Hepatocyte (in vitro differentiated cells): ENCODE results near the gene BACH1. TPM values are rescaled to one million over a fixed set of nuclear protein-coding genes. Genes with fewer than 3 reads are reported as not detected.
A peak's percentile ranks its signal among the peaks of the same experiment; 100 is the strongest.

Experiments
- DNase-seq: peaks from one replicate; pipeline ENCODE4 v3.0.0-alpha.2; 2016; ENCODE audit warnings: low spot score
- H2AFZ ChIP-seq: fragments of 200-600 bp; sonication (generic); 2 replicates; pipeline ENCODE4 v1.6.0; 2016; ENCODE audit warnings: antibody characterized with exemption, mild to moderate bottlenecking
- H3K27ac ChIP-seq: fragments of 200-600 bp; sonication (generic); 2 replicates; pipeline ENCODE4 v1.5.1; 2016; ENCODE audit warnings: mild to moderate bottlenecking
- H3K27me3 ChIP-seq: fragments of 200-600 bp; sonication (generic); 2 replicates; pipeline ENCODE4 v1.6.1; 2016
- H3K36me3 ChIP-seq: fragments of 200-600 bp; sonication (generic); replicated peaks from 2 replicates; pipeline ENCODE4 v1.5.1; 2016; ENCODE audit warnings: low read depth; ENCODE audit not compliant: insufficient read depth
- H3K4me1 ChIP-seq: fragments of 200-600 bp; sonication (generic); 2 replicates; pipeline ENCODE4 v1.5.1; 2016; ENCODE audit warnings: mild to moderate bottlenecking, moderate library complexity; ENCODE audit not compliant: insufficient read depth
- H3K4me2 ChIP-seq: fragments of 200-600 bp; sonication (generic); 2 replicates; pipeline ENCODE4 v1.6.0; 2016
- H3K4me3 ChIP-seq: fragments of 200-600 bp; sonication (generic); 2 replicates; pipeline ENCODE4 v1.5.1; 2016; ENCODE audit warnings: mild to moderate bottlenecking
- H3K79me2 ChIP-seq: fragments of 200-600 bp; sonication (generic); 2 replicates; pipeline ENCODE4 v1.6.0; 2017; ENCODE audit warnings: mild to moderate bottlenecking
- H3K9me2 ChIP-seq: fragments of 200-600 bp; sonication (generic); replicated peaks from 2 replicates; pipeline ENCODE4 v1.6.0; 2017; ENCODE audit warnings: mild to moderate bottlenecking; ENCODE audit not compliant: insufficient read depth
- H3K9me3 ChIP-seq: fragments of 200-600 bp; sonication (generic); 2 replicates; pipeline ENCODE4 v1.5.1; 2016; ENCODE audit warnings: low read depth, mild to moderate bottlenecking
- H4K20me1 ChIP-seq: fragments of 200-600 bp; sonication (generic); 2 replicates; pipeline ENCODE4 v1.6.0; 2016; ENCODE audit warnings: mild to moderate bottlenecking; ENCODE audit not compliant: insufficient read depth, poor library complexity, severe bottlenecking
- EZH2 ChIP-seq: fragments of 200-600 bp; sonication (generic); IDR thresholded peaks from 2 replicates; pipeline ENCODE4 v1.6.1; 2016; ENCODE audit warnings: antibody characterized with exemption, mild to moderate bottlenecking, borderline replicate concordance
- EZH2phosphoT487 ChIP-seq: fragments of 200-600 bp; sonication (generic); IDR thresholded peaks from one replicate; pipeline ENCODE4 v1.6.1; 2018; ENCODE audit warnings: antibody characterized with exemption, mild to moderate bottlenecking, low read depth, moderate library complexity; ENCODE audit not compliant: unreplicated experiment, severe bottlenecking
- WGBS: methylation state at CpG from one replicate; pipeline ENCODE4 v1.1.6; 2016; ENCODE audit warnings: low lambda C conversion rate; ENCODE audit errors: missing lambda C conversion rate; 5-methylcytosine and 5-hydroxymethylcytosine counted together
- polyA plus RNA-seq: library from polyadenylated mRNA; unstranded; fragments of >200 nt; fragmentation: Nextera tagmentation; extraction: Ambion mirVana; gene quantifications from 2 replicates; pipeline ENCODE4 v1.2.1, GENCODE V29; 2016
- total RNA-seq: library from RNA; depleted of rRNA; stranded (reverse); fragments of >200 nt; gene quantifications from 2 replicates; pipeline ENCODE4 v1.2.3, GENCODE V29; 2014
- TF ChIP-seq, protein P1 (sequence below): fragments of 200-600 bp; sonication (generic); IDR thresholded peaks from 2 replicates; pipeline ENCODE4 v1.5.1; 2016; ENCODE audit warnings: antibody characterized with exemption, mild to moderate bottlenecking; ENCODE audit not compliant: poor library complexity

Gene BACH1
- total and polyA plus RNA-seq, 2 experiments from 2014 or later, result 19.7 to 79.8 TPM

DNA sequence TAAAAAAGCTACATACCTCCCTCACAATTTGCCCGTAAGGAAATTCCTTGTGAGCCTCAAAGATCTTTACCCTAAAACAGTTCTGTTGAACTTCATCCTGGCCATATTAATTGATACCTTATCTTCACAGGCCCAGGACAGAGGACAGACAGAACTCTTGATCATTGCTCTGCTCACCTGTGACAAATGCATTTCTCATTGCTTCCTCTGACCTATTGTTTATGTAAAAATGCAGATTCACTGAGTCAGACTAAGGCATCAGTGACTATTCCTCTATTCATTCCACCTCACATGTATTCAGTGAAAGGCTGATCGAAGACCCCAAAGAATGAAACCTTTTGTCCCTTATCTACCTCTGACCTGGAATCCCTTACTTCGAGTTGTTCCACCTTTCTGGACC, 61.0 kb downstream of the BACH1 start:
- Histone ChIP-seq H3K4me1 (no peaks in the 10 kb centered on the region), H3K9me2 (no peaks in the 10 kb centered on the region)

DNA sequence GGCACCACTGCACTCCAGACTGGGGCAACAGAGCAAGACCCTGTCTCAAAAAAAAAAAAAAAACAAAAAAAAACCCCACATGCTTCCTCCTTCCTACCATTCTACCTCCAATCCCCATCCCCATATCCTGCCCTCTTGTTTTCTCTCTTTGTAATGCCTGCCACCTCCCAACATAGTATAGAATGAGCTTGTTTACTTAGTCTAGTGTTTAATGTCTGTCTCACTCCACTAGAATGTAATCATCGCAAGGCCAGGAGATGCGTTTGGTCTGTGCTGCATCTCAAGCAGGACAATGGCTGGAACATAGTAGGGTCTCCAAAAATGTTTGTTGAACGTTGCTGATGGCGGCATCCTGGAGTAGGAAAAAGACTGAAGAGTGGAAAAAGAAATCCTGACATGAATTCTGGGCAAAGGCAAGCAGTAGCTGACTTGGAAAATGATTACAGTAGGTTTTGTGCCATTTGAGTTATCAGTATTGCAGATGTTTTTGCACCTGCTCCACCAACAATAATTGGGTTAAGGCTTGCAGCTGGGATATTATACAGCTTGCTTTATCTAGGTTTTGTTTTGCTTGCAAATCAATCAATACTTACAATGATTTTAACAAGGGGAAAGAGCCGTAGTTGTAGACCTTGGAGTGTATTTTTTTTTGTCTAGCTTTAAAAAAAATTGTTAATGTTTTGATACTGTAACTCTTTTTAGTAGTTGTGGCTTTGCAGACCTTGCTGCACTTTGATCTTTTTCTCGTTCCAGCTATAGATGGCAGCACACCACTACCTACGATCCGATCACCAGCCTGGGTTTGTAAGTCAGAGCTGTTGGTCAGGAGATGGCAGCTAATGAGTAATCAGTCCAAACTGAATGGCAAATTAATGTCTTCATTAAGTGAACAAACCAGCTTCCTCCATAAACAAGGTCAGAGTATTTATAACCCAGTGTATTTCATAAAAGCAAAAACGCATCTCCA, 62.4 kb downstream of the BACH1 start:
- Histone ChIP-seq H3K4me2 (no peak overlapping the region), H3K4me3 (no peak overlapping the region), H3K36me3 (no peaks in the 10 kb centered on the region), H4K20me1 (no peaks in the 10 kb centered on the region), H3K27me3 (no peaks in the 10 kb centered on the region), H3K9me3 (no peaks in the 10 kb centered on the region), H2AFZ (no peak overlapping the region), H3K79me2 (no peaks in the 10 kb centered on the region), H3K27ac (no peak overlapping the region), H3K9me2 (no peaks in the 10 kb centered on the region), H3K4me1 (no peaks in the 10 kb centered on the region)
- WGBS, result 75% methylated on average over 9 of the region's 9 CpGs
- TF ChIP-seq, protein P1, sequence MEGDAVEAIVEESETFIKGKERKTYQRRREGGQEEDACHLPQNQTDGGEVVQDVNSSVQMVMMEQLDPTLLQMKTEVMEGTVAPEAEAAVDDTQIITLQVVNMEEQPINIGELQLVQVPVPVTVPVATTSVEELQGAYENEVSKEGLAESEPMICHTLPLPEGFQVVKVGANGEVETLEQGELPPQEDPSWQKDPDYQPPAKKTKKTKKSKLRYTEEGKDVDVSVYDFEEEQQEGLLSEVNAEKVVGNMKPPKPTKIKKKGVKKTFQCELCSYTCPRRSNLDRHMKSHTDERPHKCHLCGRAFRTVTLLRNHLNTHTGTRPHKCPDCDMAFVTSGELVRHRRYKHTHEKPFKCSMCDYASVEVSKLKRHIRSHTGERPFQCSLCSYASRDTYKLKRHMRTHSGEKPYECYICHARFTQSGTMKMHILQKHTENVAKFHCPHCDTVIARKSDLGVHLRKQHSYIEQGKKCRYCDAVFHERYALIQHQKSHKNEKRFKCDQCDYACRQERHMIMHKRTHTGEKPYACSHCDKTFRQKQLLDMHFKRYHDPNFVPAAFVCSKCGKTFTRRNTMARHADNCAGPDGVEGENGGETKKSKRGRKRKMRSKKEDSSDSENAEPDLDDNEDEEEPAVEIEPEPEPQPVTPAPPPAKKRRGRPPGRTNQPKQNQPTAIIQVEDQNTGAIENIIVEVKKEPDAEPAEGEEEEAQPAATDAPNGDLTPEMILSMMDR, result peak; percentile 39
- TF ChIP-seq EZH2, result no peak
- peak; percentile 45 for DNase-seq

More for the DNA sequence above, 61.0 kb downstream of the BACH1 start:
- TF ChIP-seq, protein P1, result no peak
- TF ChIP-seq EZH2, result no peak
- H3K79me2 ChIP-seq, result no peaks in the 10 kb centered on the region
- H3K9me3 ChIP-seq, result no peaks in the 10 kb centered on the region
- H2AFZ ChIP-seq, result no peak overlapping the region
- H3K27me3 ChIP-seq, result no peaks in the 10 kb centered on the region
- H3K27ac ChIP-seq, result no peak overlapping the region
- H4K20me1 ChIP-seq, result no peaks in the 10 kb centered on the region
- DNase-seq, result no peak
- no peak overlapping the region for H3K4me3 ChIP-seq
- no peaks in the 10 kb centered on the region for H3K36me3 ChIP-seq
- 89% methylated on average over 3 of the region's 3 CpGs for WGBS
- H3K4me2 ChIP-seq, result no peak overlapping the region

DNA sequence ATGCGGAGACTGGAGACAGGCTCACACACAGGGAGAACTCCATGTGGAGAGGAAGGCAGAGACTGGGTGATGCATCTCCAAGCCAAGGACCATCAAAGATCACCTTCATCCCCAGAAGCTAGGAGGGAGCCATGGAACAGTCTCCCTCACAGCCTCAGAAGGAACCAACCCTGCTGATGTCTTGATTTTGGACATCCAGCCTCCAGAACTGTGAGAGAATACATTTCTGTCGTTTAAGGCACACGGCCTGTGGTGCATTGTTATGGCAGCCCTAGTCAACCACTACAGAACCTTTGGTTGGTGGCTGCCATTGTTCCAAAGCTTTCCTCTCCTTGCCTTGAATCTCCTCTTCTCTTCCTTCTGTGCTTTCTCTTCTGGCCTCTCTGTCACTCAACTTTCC, 64.0 kb downstream of the BACH1 start:
- Histone ChIP-seq H3K4me1 (no peaks in the 10 kb centered on the region), H3K79me2 (no peaks in the 10 kb centered on the region), H3K4me3 (no peak overlapping the region), H3K27ac (no peak overlapping the region), H3K9me2 (no peaks in the 10 kb centered on the region), H4K20me1 (no peaks in the 10 kb centered on the region), H2AFZ (no peak overlapping the region), H3K27me3 (no peaks in the 10 kb centered on the region), H3K36me3 (no peaks in the 10 kb centered on the region), H3K4me2 (no peak overlapping the region), H3K9me3 (no peaks in the 10 kb centered on the region)
- TF ChIP-seq, protein P1, result no peak
- TF ChIP-seq EZH2, result no peak
- TF ChIP-seq EZH2phosphoT487, result no peak
- 95% methylated on average over 3 of the region's 3 CpGs for WGBS
- DNase-seq, result no peak
